GM12865 (cell line): ENCODE measurements around the gene ST6GALNAC3.

ENCODE experiments used
- DNase-seq: peaks from one replicate; pipeline ENCODE4 v3.0.0; 2010; ENCODE audit warnings: low read depth
- H3K4me3 ChIP-seq: 2 replicates; pipeline ENCODE4 v1.5.1; 2011; ENCODE audit warnings: mild to moderate bottlenecking, low read depth, low read length, control low read depth
- CTCF ChIP-seq: IDR thresholded peaks from 2 replicates; pipeline ENCODE4 v1.5.1; 2011; ENCODE audit warnings: low read length, control low read depth, low read depth, inconsistent platforms; ENCODE audit not compliant: insufficient read depth; ENCODE audit errors: missing control alignments

ST6GALNAC3 gene

GRCh38 chr1:76381450-76382097, 307.0 kb downstream of the ST6GALNAC3 start:
- no peak for TF ChIP-seq CTCF
- DNase-seq: no peak
- H3K4me3 ChIP-seq: no peak overlapping the region

- H3K4me3 ChIP-seq: no peak overlapping the region
- no peak for DNase-seq
- TF ChIP-seq CTCF: no peak
Measured at GRCh38 chr1:76388261-76388660, 313.7 kb downstream of the ST6GALNAC3 start.

GRCh38 chr1:76390456-76390855, 315.9 kb downstream of the ST6GALNAC3 start:
- no peak overlapping the region for H3K4me3 ChIP-seq
- no peak for DNase-seq
- no peak for TF ChIP-seq CTCF

- DNase-seq: peak; percentile 2
- TF ChIP-seq CTCF: no peak
- no peak overlapping the region for H3K4me3 ChIP-seq
Measured at GRCh38 chr1:76395059-76395458, 320.5 kb downstream of the ST6GALNAC3 start.

GRCh38 chr1:76402128-76402527, 327.6 kb downstream of the ST6GALNAC3 start:
- TF ChIP-seq CTCF: no peak
- no peak for DNase-seq
- no peak overlapping the region for H3K4me3 ChIP-seq

GRCh38 chr1:76408303-76408702, 333.8 kb downstream of the ST6GALNAC3 start:
- H3K4me3 ChIP-seq: no peak overlapping the region
- TF ChIP-seq CTCF: no peak
- DNase-seq: no peak

GRCh38 chr1:76410499-76410898, 336.0 kb downstream of the ST6GALNAC3 start:
- H3K4me3 ChIP-seq: no peak overlapping the region
- DNase-seq: no peak
- TF ChIP-seq CTCF: no peak
